ENCODE measurements around the gene SPHK2. TPM values are rescaled to one million over a fixed set of nuclear protein-coding genes. Genes with fewer than 3 reads are reported as not detected.

SPHK2 gene
- polyA plus RNA-seq, 1 of the 3 experiments (the other 2 are of a cell fraction), result 14.8 TPM

- 75% methylated on average over 25 of the region's 31 CpGs for WGBS (ENCODE audit: low lambda C conversion rate)
- Histone ChIP-seq H3K4me3 (ENCODE audit: low read depth in 2 of 2, low read length in 1 of 2) (no peak within 1 kb of the TSS), H3K9ac (no peak within 1 kb of the TSS), H2AFZ (ENCODE audit: low read depth) (no peak within 1 kb of the TSS), H3K9me2 (no peaks in the 10 kb centered on the region), H3K9me3 (no peaks in the 10 kb centered on the region), H3K36me3 (replicated peaks in 1 of 2; ENCODE audit: control insufficient read depth in 1 of 2, insufficient read depth in 2 of 2, low read length in 1 of 2) (peaks cover 28 to 33% of the 10 kb centered on the region in 2 experiments), H3K4me2 (no peak within 1 kb of the TSS), H3K27ac (ENCODE audit: low read depth in 2 of 2, low read length in 1 of 2) (peak within 1 kb of the TSS in 1 of 2 experiments; percentile 40; a peak in 2 of 4 replicates), H3K79me2 (ENCODE audit: insufficient read depth) (peaks cover 30% of the 10 kb centered on the region), H3K27me3 (ENCODE audit: insufficient read depth) (no peaks in the 10 kb centered on the region), H3K4me1 (ENCODE audit: control insufficient read depth in 1 of 2, insufficient read depth in 2 of 2, low read depth in 1 of 2, low read length in 1 of 2) (peaks cover 11 to 35% of the 10 kb centered on the region in 2 experiments; a peak in 3 of 4 replicates), H3F3A (replicated peaks; ENCODE audit: insufficient read depth) (peaks cover 41% of the 10 kb centered on the region), H4K20me1 (ENCODE audit: insufficient read depth) (peaks cover 39% of the 10 kb centered on the region)
- ChIA-PET POLR2A (interaction anchor here (0.6 to 1.9 kb wide), 6 partner anchors 9 to 110 kb away, joined by 3 to 5 read pairs (median 4); no protein-coding TSS in a partner anchor), CTCF (interaction anchor here (8.0 kb wide), 1 partner anchor 25 kb away, joined by 72 read pairs; no protein-coding TSS in a partner anchor)
- TF ChIP-seq, protein P1, sequence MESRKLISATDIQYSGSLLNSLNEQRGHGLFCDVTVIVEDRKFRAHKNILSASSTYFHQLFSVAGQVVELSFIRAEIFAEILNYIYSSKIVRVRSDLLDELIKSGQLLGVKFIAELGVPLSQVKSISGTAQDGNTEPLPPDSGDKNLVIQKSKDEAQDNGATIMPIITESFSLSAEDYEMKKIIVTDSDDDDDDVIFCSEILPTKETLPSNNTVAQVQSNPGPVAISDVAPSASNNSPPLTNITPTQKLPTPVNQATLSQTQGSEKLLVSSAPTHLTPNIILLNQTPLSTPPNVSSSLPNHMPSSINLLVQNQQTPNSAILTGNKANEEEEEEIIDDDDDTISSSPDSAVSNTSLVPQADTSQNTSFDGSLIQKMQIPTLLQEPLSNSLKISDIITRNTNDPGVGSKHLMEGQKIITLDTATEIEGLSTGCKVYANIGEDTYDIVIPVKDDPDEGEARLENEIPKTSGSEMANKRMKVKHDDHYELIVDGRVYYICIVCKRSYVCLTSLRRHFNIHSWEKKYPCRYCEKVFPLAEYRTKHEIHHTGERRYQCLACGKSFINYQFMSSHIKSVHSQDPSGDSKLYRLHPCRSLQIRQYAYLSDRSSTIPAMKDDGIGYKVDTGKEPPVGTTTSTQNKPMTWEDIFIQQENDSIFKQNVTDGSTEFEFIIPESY (IDR thresholded peaks at IDR 0.05; ENCODE audit: borderline replicate concordance, low read depth), result 0 out of 2 replicates have a peak, but pooled peaks have one; percentile 3
- no peak for TF ChIP-seq MAX (IDR thresholded peaks at IDR 0.05; ENCODE audit: low read depth)
- no peak for TF ChIP-seq NFIC (IDR thresholded peaks at IDR 0.05; ENCODE audit: borderline replicate concordance)
- TF ChIP-seq SIN3A (IDR thresholded peaks at IDR 0.05; ENCODE audit: borderline replicate concordance, low read depth, low read length), result peak; percentile 88
- TF ChIP-seq ELF1 (IDR thresholded peaks at IDR 0.05), result no peak
- no peak for DNase-seq
Measured at GRCh38 chr19:48614436-48615230, 4.7 kb upstream of the SPHK2 start, which contains the start of gene FAM83E. FAM83E (minus strand) TSS chr19:48615076; CDS start chr19:48613372, 1,704 bp downstream.

DNA sequence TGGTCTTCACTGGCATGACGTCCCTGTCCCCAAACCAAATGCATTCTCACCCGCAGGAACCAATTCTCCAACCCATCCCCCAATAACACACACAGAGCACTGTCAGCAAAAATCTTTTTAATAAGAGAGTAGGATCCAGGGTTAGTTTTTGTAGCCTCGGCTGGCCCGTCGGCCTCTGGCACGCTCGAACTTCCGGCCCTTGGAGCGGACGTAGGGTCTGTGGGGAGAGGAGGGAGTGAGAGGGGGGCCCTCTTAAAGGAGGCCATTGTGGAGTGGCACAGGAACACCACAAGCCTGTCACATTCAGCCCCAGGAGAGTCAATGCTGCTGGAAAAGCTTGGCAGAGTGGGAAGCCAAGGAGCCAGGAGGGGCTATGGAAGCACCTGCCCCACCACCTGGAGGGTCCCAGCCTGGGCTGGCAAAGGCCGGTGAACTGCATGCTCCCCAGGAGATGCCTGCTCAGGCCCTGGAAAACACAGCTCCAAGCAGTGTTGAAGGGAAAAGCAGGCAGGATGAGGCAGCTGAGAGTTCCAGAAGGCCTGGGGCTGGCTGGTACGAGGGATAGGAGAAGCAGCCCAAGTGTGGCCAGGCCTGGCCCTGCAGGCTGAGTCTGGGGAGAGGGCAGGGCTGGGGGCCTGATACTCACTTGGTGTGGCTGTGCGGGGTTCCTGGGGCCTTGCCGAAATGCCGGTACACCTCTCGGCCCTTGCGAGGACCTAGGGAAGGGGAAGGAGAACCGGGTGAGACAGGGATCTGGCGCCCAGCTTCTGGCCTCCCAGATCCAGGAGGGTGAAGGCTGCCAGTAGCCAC is 3.9 kb upstream of the SPHK2 start:
- H3F3A ChIP-seq (replicated peaks; ENCODE audit: insufficient read depth), result peaks cover 49% of the 10 kb centered on the region
- no peak for DNase-seq
- H3K4me1 ChIP-seq (ENCODE audit: control insufficient read depth in 1 of 2, insufficient read depth in 2 of 2, low read depth in 1 of 2, low read length in 1 of 2), result peaks cover 11 to 38% of the 10 kb centered on the region in 2 experiments; a peak in 3 of 4 replicates
- H3K9me3 ChIP-seq, result no peaks in the 10 kb centered on the region
- H3K27me3 ChIP-seq (ENCODE audit: insufficient read depth), result no peaks in the 10 kb centered on the region
- peak overlapping the region in 1 of 2 experiments; percentile 7; a peak in 1 of 4 replicates for H3K27ac ChIP-seq (ENCODE audit: low read depth in 2 of 2, low read length in 1 of 2)
- no peak overlapping the region for H3K4me2 ChIP-seq
- WGBS (ENCODE audit: low lambda C conversion rate), result 89% methylated on average over 17 of the region's 19 CpGs
- H3K9me2 ChIP-seq, result no peaks in the 10 kb centered on the region
- H2AFZ ChIP-seq (ENCODE audit: low read depth), result no peak overlapping the region
- H3K36me3 ChIP-seq (replicated peaks in 1 of 2; ENCODE audit: control insufficient read depth in 1 of 2, insufficient read depth in 2 of 2, low read length in 1 of 2), result peaks cover 28 to 33% of the 10 kb centered on the region in 2 experiments
- CTCF ChIA-PET, result interaction anchor here (0.6 to 3.7 kb wide), 4 partner anchors 7 to 918 kb away, joined by 3 to 26 read pairs (median 8); no protein-coding TSS in a partner anchor
- H4K20me1 ChIP-seq (ENCODE audit: insufficient read depth), result peaks cover 39% of the 10 kb centered on the region
- POLR2A ChIA-PET, result interaction anchor here (1.9 kb wide), 1 partner anchor 17 kb away, joined by 5 read pairs; no protein-coding TSS in a partner anchor
- peaks cover 34% of the 10 kb centered on the region for H3K79me2 ChIP-seq (ENCODE audit: insufficient read depth)
- no peak overlapping the region for H3K4me3 ChIP-seq (ENCODE audit: low read depth in 2 of 2, low read length in 1 of 2)
- H3K9ac ChIP-seq, result no peak overlapping the region
- TF ChIP-seq POLR2AphosphoS5 (IDR thresholded peaks at IDR 0.05; ENCODE audit: low read depth, low read length) (no peak), TCF12 (IDR thresholded peaks at IDR 0.05) (no peak), RXRA (IDR thresholded peaks at IDR 0.05; ENCODE audit: borderline replicate concordance, low read depth) (no peak), MEF2A (IDR thresholded peaks at IDR 0.05; ENCODE audit: borderline replicate concordance, low read depth) (no peak), RFX5 (IDR thresholded peaks at IDR 0.05; ENCODE audit: low read length) (no peak), CHD2 (IDR thresholded peaks at IDR 0.05; ENCODE audit: low read length, partially characterized antibody) (no peak), GATA2 (CRISPR knock-in tag; IDR thresholded peaks at IDR 0.05) (no peak), NFIC (IDR thresholded peaks at IDR 0.05; ENCODE audit: borderline replicate concordance) (no peak), EP300 (IDR thresholded peaks at IDR 0.05; ENCODE audit: borderline replicate concordance in 1 of 2, low read depth in 1 of 2, low read length in 1 of 2) (no peak), JUND (IDR thresholded peaks at IDR 0.05) (no peak)
- TF ChIP-seq, protein P2, sequence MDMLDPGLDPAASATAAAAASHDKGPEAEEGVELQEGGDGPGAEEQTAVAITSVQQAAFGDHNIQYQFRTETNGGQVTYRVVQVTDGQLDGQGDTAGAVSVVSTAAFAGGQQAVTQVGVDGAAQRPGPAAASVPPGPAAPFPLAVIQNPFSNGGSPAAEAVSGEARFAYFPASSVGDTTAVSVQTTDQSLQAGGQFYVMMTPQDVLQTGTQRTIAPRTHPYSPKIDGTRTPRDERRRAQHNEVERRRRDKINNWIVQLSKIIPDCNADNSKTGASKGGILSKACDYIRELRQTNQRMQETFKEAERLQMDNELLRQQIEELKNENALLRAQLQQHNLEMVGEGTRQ (IDR thresholded peaks at IDR 0.05; ENCODE audit: borderline replicate concordance, low read depth, low read length), result no peak
- TF ChIP-seq, protein P1 (IDR thresholded peaks at IDR 0.05; ENCODE audit: borderline replicate concordance, low read depth), result no peak
- TF ChIP-seq, protein P3, sequence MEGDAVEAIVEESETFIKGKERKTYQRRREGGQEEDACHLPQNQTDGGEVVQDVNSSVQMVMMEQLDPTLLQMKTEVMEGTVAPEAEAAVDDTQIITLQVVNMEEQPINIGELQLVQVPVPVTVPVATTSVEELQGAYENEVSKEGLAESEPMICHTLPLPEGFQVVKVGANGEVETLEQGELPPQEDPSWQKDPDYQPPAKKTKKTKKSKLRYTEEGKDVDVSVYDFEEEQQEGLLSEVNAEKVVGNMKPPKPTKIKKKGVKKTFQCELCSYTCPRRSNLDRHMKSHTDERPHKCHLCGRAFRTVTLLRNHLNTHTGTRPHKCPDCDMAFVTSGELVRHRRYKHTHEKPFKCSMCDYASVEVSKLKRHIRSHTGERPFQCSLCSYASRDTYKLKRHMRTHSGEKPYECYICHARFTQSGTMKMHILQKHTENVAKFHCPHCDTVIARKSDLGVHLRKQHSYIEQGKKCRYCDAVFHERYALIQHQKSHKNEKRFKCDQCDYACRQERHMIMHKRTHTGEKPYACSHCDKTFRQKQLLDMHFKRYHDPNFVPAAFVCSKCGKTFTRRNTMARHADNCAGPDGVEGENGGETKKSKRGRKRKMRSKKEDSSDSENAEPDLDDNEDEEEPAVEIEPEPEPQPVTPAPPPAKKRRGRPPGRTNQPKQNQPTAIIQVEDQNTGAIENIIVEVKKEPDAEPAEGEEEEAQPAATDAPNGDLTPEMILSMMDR (IDR thresholded peaks at IDR 0.05), result no peak

Data from SK-N-SH (cell line).